Effector memory CD4-positive, alpha-beta T cell (primary cell): ENCODE results near the gene PSRC1.
A peak's percentile ranks its signal among the peaks of the same experiment; 100 is the strongest.

ENCODE experiments used
- DNase-seq, 3 donors: peaks; one replicate each; pipeline ENCODE4 v3.0.0-alpha.2; 2020
- H3K27ac ChIP-seq: 2 replicates; pipeline ENCODE4 v1.7.0; 2013; ENCODE audit warnings: mild to moderate bottlenecking, low read length, moderate library complexity; ENCODE audit not compliant: insufficient read depth, poor library complexity, severe bottlenecking
- H3K27me3 ChIP-seq: replicated peaks from 2 replicates; pipeline ENCODE4 v1.7.0; 2013; ENCODE audit warnings: mild to moderate bottlenecking, low read length; ENCODE audit not compliant: insufficient read depth, control insufficient read depth, poor library complexity, severe bottlenecking
- H3K36me3 ChIP-seq: 2 replicates; pipeline ENCODE4 v1.7.0; 2013; ENCODE audit warnings: mild to moderate bottlenecking, low read length, moderate library complexity; ENCODE audit not compliant: control insufficient read depth, insufficient read depth
- H3K4me1 ChIP-seq: 2 replicates; pipeline ENCODE4 v1.7.0; 2013; ENCODE audit warnings: low read length, mild to moderate bottlenecking; ENCODE audit not compliant: control insufficient read depth, insufficient read depth, poor library complexity, severe bottlenecking
- H3K4me3 ChIP-seq: 2 replicates; pipeline ENCODE4 v1.7.0; 2013; ENCODE audit warnings: low read length, low read depth, mild to moderate bottlenecking; ENCODE audit not compliant: insufficient read depth, poor library complexity, severe bottlenecking
- H3K9me3 ChIP-seq: 2 replicates; pipeline ENCODE4 v1.7.0; 2013; ENCODE audit warnings: mild to moderate bottlenecking, low read length, moderate library complexity; ENCODE audit not compliant: control insufficient read depth

PSRC1 gene

DNA sequence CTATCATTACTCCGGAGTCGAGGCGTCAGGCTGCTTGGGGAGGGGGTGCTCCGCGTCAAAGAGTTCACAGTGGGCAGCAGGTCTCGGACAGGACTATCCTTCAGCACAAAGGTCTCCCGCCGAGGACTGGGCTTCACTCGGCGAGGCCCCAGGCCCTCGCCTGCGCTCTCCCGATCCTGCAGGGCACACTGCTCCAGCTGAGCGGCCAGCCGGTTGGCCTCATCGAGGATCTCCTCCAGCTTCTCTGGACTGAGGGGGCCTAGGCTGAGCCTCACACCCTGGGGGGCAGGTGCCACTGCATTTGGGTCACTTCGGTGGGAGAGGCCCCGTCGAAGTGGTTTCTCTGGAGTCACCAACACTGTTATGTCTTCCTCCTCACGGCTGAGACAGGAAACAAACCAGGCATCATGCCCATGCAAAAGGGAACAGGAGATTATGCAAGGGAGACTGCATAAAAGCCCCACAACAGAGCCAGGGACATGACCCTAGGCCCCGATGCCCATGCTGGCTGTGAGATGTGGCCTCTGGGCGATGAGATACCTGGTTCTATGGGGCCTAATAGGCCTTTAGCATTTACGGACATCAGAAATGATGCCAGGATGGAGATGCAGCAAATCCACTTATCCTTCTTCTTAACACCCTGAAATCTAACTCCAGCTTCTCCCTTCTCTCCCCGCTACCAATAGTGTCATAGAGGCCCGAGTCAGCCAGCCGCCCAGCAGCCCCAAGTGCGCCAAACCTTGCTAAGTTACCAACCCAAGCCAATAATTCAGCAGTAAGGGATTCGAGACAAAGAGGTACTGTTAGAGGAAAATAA is 1.1 kb downstream of the PSRC1 start:
- Histone ChIP-seq H3K27ac (no peak overlapping the region), H3K36me3 (no peaks in the 10 kb centered on the region), H3K4me1 (peaks cover 4% of the 10 kb centered on the region), H3K4me3 (no peak overlapping the region), H3K27me3 (no peaks in the 10 kb centered on the region), H3K9me3 (no peaks in the 10 kb centered on the region)
- no peak for DNase-seq

DNA sequence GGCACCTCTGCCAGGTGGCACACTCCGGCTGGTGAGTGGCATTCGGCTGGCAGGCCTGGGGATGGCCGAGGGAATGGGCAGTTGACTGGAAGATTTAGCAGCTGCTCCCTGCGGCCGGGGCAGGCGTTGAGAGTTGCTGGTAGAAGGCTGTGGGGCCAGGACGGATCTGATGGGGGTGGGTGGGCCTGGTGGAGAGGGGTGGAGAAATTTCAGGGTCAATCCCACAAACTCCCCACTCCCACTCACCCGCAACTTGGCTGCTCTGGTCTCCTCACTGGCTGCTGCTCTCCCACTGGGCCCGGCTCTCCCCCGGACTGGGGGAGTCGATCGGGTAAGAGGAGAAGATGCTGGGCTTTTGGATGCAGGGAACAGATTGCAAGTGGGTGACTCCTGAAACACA is 2.1 kb downstream of the PSRC1 start:
- Histone ChIP-seq H3K36me3 (no peaks in the 10 kb centered on the region), H3K27ac (no peak overlapping the region), H3K27me3 (no peaks in the 10 kb centered on the region), H3K9me3 (no peaks in the 10 kb centered on the region), H3K4me3 (no peak overlapping the region), H3K4me1 (peaks cover 4% of the 10 kb centered on the region)
- DNase-seq, result no peak

- no peak for DNase-seq
- H3K4me3 ChIP-seq, result no peak overlapping the region
- no peaks in the 10 kb centered on the region for H3K9me3 ChIP-seq
- peaks cover 4% of the 10 kb centered on the region for H3K4me1 ChIP-seq
- H3K27ac ChIP-seq, result no peak overlapping the region
- H3K27me3 ChIP-seq, result no peaks in the 10 kb centered on the region
- no peaks in the 10 kb centered on the region for H3K36me3 ChIP-seq
Observed at GRCh38 chr1:109279615-109280278, 3.2 kb downstream of the PSRC1 start.

- Histone ChIP-seq H3K9me3 (no peaks in the 10 kb centered on the region), H3K27ac (no peak overlapping the region), H3K27me3 (no peaks in the 10 kb centered on the region), H3K4me3 (no peak overlapping the region), H3K36me3 (no peaks in the 10 kb centered on the region), H3K4me1 (no peaks in the 10 kb centered on the region)
- peak; percentile 20 to 45 (median 20) for DNase-seq
Observed at GRCh38 chr1:109277434-109278204, 5.3 kb downstream of the PSRC1 start.

DNA sequence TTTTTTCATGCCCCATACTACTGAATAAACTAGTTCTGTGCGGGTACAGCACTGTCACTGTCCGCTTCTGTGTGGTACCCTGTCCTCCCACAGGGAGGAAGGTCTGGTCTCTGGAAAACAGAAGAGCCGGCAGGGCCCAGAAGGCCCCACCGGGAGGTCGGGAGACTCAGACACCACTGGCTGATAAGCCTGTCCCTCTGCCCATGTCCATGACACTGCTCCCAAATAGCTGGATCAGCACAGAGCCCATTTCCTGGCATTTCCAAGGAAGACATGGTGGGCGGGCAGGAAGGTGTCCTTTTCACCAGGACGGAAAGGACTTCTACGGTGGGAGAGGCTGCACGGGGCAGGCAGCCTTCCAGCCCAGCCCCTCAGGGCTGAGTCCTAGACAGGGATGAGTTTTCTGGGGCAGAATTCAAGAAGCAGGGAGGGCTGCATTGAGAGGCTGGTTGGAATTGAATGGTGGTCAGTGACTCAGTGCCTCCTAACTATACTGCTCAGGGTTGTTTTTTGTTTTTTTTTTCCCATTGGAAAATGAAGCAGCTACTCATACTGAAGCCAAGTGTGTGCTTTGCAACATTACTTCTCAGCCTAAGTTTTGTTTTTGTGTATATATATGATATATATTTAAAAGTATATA is 7.1 kb downstream of the PSRC1 start:
- Histone ChIP-seq H3K27me3 (no peaks in the 10 kb centered on the region), H3K4me1 (no peaks in the 10 kb centered on the region), H3K4me3 (no peak overlapping the region), H3K36me3 (no peaks in the 10 kb centered on the region), H3K9me3 (no peaks in the 10 kb centered on the region), H3K27ac (no peak overlapping the region)
- DNase-seq, result no peak

DNA sequence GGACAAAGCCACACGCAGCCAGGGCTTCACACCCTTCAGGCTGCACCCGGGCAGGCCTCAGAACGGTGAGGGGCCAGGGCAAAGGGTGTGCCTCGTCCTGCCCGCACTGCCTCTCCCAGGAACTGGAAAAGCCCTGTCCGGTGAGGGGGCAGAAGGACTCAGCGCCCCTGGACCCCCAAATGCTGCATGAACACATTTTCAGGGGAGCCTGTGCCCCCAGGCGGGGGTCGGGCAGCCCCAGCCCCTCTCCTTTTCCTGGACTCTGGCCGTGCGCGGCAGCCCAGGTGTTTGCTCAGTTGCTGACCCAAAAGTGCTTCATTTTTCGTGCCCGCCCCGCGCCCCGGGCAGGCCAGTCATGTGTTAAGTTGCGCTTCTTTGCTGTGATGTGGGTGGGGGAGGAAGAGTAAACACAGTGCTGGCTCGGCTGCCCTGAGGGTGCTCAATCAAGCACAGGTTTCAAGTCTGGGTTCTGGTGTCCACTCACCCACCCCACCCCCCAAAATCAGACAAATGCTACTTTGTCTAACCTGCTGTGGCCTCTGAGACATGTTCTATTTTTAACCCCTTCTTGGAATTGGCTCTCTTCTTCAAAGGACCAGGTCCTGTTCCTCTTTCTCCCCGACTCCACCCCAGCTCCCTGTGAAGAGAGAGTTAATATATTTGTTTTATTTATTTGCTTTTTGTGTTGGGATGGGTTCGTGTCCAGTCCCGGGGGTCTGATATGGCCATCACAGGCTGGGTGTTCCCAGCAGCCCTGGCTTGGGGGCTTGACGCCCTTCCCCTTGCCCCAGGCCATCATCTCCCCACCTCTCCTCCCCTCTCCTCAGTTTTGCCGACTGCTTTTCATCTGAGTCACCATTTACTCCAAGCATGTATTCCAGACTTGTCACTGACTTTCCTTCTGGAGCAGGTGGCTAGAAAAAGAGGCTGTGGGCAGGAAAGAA is 8.1 kb downstream of the PSRC1 start:
- no peaks in the 10 kb centered on the region for H3K36me3 ChIP-seq
- no peaks in the 10 kb centered on the region for H3K27me3 ChIP-seq
- H3K27ac ChIP-seq, result no peak overlapping the region
- no peaks in the 10 kb centered on the region for H3K9me3 ChIP-seq
- no peak for DNase-seq
- no peaks in the 10 kb centered on the region for H3K4me1 ChIP-seq
- H3K4me3 ChIP-seq, result no peak overlapping the region

GRCh38 chr1:109273570-109274288 is 9.2 kb downstream of the PSRC1 start:
- Histone ChIP-seq H3K36me3 (no peaks in the 10 kb centered on the region), H3K4me3 (no peak overlapping the region), H3K4me1 (no peaks in the 10 kb centered on the region), H3K9me3 (no peaks in the 10 kb centered on the region), H3K27me3 (no peaks in the 10 kb centered on the region), H3K27ac (no peak overlapping the region)
- no peak for DNase-seq

DNA sequence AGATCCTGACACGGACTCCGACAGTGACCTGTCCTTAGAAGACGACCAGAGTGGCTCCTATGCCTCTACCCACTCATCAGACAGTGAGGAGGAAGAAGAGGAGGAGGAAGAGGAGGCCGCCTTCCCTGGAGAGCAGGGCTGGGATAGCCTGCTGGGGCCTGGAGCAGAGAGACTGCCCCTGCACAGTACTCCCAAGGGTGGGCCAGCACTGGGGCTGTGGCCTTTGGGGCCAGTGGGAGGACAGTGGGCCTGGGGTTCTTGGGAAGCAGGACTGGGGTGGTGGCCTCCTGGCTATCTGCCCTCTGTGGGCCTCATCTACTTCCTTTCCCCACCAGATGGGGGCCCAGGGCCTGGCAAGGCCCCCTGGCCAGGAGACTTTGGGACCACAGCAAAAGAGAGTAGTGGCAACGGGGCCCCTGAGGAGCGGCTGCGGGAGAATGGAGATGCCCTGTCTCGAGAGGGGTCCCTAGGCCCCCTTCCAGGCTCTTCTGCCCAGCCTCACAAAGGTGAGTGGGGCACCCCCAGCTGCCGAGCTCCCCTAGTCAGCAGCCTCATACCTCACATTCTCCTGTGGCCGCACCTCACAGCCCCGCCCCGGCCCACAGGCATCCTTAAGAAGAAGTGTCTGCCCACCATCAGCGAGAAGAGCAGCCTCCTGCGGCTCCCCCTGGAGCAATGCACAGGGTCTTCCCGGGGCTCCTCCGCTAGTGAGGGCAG is 10.0 kb downstream of the PSRC1 start:
- H3K4me3 ChIP-seq, result no peak overlapping the region
- DNase-seq, result no peak
- H3K27ac ChIP-seq, result no peak overlapping the region
- no peaks in the 10 kb centered on the region for H3K9me3 ChIP-seq
- no peaks in the 10 kb centered on the region for H3K4me1 ChIP-seq
- no peaks in the 10 kb centered on the region for H3K27me3 ChIP-seq
- H3K36me3 ChIP-seq, result no peaks in the 10 kb centered on the region
